ENCODE measurements around the gene PLCXD1.

- TF ChIP-seq, protein P1, sequence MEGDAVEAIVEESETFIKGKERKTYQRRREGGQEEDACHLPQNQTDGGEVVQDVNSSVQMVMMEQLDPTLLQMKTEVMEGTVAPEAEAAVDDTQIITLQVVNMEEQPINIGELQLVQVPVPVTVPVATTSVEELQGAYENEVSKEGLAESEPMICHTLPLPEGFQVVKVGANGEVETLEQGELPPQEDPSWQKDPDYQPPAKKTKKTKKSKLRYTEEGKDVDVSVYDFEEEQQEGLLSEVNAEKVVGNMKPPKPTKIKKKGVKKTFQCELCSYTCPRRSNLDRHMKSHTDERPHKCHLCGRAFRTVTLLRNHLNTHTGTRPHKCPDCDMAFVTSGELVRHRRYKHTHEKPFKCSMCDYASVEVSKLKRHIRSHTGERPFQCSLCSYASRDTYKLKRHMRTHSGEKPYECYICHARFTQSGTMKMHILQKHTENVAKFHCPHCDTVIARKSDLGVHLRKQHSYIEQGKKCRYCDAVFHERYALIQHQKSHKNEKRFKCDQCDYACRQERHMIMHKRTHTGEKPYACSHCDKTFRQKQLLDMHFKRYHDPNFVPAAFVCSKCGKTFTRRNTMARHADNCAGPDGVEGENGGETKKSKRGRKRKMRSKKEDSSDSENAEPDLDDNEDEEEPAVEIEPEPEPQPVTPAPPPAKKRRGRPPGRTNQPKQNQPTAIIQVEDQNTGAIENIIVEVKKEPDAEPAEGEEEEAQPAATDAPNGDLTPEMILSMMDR (IDR thresholded peaks at IDR 0.05), result no peak
- no peak for TF ChIP-seq POLR2A (IDR thresholded peaks at IDR 0.05)
Measured at GRCh38 chrX:349196-349595, 68.0 kb downstream of the PLCXD1 start.
